Astrocyte (in vitro differentiated cells and primary cell): ENCODE measurements around the gene SAMD10. TPM values are rescaled to one million over a fixed set of nuclear protein-coding genes. Genes with fewer than 3 reads are reported as not detected.
"Not testable (repeated sequence)": the region's sequence is repeated elsewhere in the genome, so short reads cannot be mapped to it uniquely, and the experiment has no call there.

ENCODE experiments used
- DNase-seq: peaks from one replicate; pipeline ENCODE4 v3.0.0-alpha.2; 2010; ENCODE audit warnings: low read depth
- FAIRE-seq: peaks from 2 replicates; lab custom pipeline; 2011; peaks lifted over from hg19 to GRCh38; lab: Jason Lieb, UNC
- H2AFZ ChIP-seq: 2 replicates; pipeline ENCODE4 v1.6.0; 2012; ENCODE audit warnings: low read depth, low read length, inconsistent platforms
- H3K27ac ChIP-seq: 2 replicates; pipeline ENCODE4 v1.5.1; 2011; ENCODE audit warnings: low read depth, low read length, inconsistent platforms
- H3K27me3 ChIP-seq: 2 replicates; pipeline ENCODE4 v1.6.0; 2011; ENCODE audit warnings: low read length, inconsistent platforms; ENCODE audit not compliant: insufficient read depth
- H3K36me3 ChIP-seq: 2 replicates; pipeline ENCODE4 v1.5.1; 2011; ENCODE audit warnings: low read length, inconsistent platforms; ENCODE audit not compliant: insufficient read depth
- H3K4me1 ChIP-seq: 2 replicates; pipeline ENCODE4 v1.5.1; 2011; ENCODE audit warnings: low read length, inconsistent platforms; ENCODE audit not compliant: insufficient read depth
- H3K4me2 ChIP-seq: 2 replicates; pipeline ENCODE4 v1.6.0; 2012; ENCODE audit warnings: low read length, inconsistent platforms
- H3K4me3 ChIP-seq: 2 replicates; pipeline ENCODE4 v1.5.1; 2011; ENCODE audit warnings: low read depth, mild to moderate bottlenecking, low read length, inconsistent platforms; ENCODE audit not compliant: insufficient read depth
- H3K79me2 ChIP-seq: 2 replicates; pipeline ENCODE4 v1.6.0; 2012; ENCODE audit warnings: mild to moderate bottlenecking, low read length, inconsistent platforms; ENCODE audit not compliant: insufficient read depth
- H3K9ac ChIP-seq: 2 replicates; pipeline ENCODE4 v1.6.0; 2012; ENCODE audit warnings: mild to moderate bottlenecking, low read length, inconsistent platforms
- H3K9me3 ChIP-seq: 2 replicates; pipeline ENCODE4 v1.5.1; 2012; ENCODE audit warnings: low read depth, mild to moderate bottlenecking, low read length, inconsistent platforms; ENCODE audit not compliant: insufficient read depth
- H4K20me1 ChIP-seq: 2 replicates; pipeline ENCODE4 v1.6.0; 2012; ENCODE audit warnings: low read length, inconsistent platforms; ENCODE audit not compliant: insufficient read depth
- H3K27ac Mint-ChIP-seq: one replicate; pipeline ENCODE4 v1.8.0; 2021; ENCODE audit warnings: mild to moderate bottlenecking, mixed read lengths; ENCODE audit not compliant: unreplicated experiment
- H3K27me3 Mint-ChIP-seq: one replicate; pipeline ENCODE4 v1.8.0; 2021; ENCODE audit warnings: low read depth, mixed read lengths; ENCODE audit not compliant: unreplicated experiment
- H3K36me3 Mint-ChIP-seq: one replicate; pipeline ENCODE4 v1.8.0; 2021; ENCODE audit warnings: low read depth, mixed read lengths; ENCODE audit not compliant: unreplicated experiment
- H3K4me1 Mint-ChIP-seq: one replicate; pipeline ENCODE4 v1.8.0; 2021; ENCODE audit warnings: low read depth, mixed read lengths; ENCODE audit not compliant: unreplicated experiment
- H3K4me3 Mint-ChIP-seq: one replicate; pipeline ENCODE4 v1.8.0; 2021; ENCODE audit warnings: mild to moderate bottlenecking, moderate library complexity, mixed read lengths; ENCODE audit not compliant: unreplicated experiment
- H3K9me3 Mint-ChIP-seq: one replicate; pipeline ENCODE4 v1.8.0; 2021; ENCODE audit warnings: mild to moderate bottlenecking, mixed read lengths; ENCODE audit not compliant: unreplicated experiment
- EZH2 ChIP-seq: IDR thresholded peaks from 2 replicates; pipeline ENCODE4 v1.6.1; 2012; ENCODE audit warnings: mild to moderate bottlenecking, low read length, inconsistent platforms; ENCODE audit not compliant: insufficient read depth
- total RNA-seq: library from RNA; stranded (reverse); gene quantifications from 2 replicates; pipeline ENCODE4 v1.2.1, GENCODE V29; 2021
- TF ChIP-seq, protein P1 (sequence below): IDR thresholded peaks from 2 replicates; pipeline ENCODE4 v1.5.1; 2011; ENCODE audit warnings: low read depth, mild to moderate bottlenecking, inconsistent platforms, low read length, moderate library complexity; ENCODE audit not compliant: insufficient read depth

SAMD10 gene
- total RNA-seq, 1 donor from 2014 or later: 4.3 TPM

DNA sequence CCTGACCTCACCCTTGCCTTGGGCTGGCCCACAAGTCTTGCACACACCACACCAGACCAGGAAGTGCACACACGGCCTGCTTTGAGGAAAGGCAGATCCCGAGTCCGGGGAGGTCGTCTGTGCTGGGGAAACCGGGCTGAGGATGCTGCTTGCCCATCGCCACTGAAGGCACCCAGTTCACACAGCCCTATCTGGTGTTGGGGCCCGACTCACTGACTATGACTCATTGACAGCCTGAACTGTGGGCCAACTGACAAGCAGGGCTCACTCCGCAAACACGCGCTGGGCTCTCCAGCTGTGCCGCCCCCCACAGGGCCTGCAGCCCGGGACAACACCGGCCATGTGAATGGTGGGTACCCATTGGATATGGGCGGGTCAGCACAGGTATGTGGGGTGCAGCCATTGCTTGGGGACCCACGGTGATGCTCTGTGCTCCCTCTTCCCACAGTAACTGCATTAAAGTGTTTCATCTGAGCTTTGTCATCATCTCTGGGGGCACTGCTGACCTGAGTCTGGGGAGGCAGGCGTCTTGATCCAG is 1.6 kb downstream of the SAMD10 start:
- no peak for TF ChIP-seq EZH2
- TF ChIP-seq, protein P1, sequence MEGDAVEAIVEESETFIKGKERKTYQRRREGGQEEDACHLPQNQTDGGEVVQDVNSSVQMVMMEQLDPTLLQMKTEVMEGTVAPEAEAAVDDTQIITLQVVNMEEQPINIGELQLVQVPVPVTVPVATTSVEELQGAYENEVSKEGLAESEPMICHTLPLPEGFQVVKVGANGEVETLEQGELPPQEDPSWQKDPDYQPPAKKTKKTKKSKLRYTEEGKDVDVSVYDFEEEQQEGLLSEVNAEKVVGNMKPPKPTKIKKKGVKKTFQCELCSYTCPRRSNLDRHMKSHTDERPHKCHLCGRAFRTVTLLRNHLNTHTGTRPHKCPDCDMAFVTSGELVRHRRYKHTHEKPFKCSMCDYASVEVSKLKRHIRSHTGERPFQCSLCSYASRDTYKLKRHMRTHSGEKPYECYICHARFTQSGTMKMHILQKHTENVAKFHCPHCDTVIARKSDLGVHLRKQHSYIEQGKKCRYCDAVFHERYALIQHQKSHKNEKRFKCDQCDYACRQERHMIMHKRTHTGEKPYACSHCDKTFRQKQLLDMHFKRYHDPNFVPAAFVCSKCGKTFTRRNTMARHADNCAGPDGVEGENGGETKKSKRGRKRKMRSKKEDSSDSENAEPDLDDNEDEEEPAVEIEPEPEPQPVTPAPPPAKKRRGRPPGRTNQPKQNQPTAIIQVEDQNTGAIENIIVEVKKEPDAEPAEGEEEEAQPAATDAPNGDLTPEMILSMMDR: no peak
- Histone ChIP-seq H3K79me2 (peaks cover 17% of the 10 kb centered on the region), H3K27me3 (no peaks in the 10 kb centered on the region), H3K4me2 (peak overlapping the region; percentile 89), H3K9ac (peak overlapping the region; percentile 36), H3K9me3 (no peaks in the 10 kb centered on the region), H3K36me3 (no peaks in the 10 kb centered on the region), H2AFZ (peak overlapping the region; percentile 1), H3K4me1 (peaks cover 46% of the 10 kb centered on the region), H3K27ac (no peak overlapping the region), H4K20me1 (peaks cover 9% of the 10 kb centered on the region), H3K4me3 (peak overlapping the region; percentile 33)
- DNase-seq (peak; percentile 68), FAIRE-seq (no peak)
- peaks cover 31% of the 10 kb centered on the region for H3K4me1 Mint-ChIP-seq
- no peaks in the 10 kb centered on the region for H3K27me3 Mint-ChIP-seq
- H3K4me3 Mint-ChIP-seq: peak overlapping the region; percentile 76
- H3K27ac Mint-ChIP-seq: peak overlapping the region; percentile 12
- H3K9me3 Mint-ChIP-seq: no peaks in the 10 kb centered on the region
- H3K36me3 Mint-ChIP-seq: peaks cover 2% of the 10 kb centered on the region

DNA sequence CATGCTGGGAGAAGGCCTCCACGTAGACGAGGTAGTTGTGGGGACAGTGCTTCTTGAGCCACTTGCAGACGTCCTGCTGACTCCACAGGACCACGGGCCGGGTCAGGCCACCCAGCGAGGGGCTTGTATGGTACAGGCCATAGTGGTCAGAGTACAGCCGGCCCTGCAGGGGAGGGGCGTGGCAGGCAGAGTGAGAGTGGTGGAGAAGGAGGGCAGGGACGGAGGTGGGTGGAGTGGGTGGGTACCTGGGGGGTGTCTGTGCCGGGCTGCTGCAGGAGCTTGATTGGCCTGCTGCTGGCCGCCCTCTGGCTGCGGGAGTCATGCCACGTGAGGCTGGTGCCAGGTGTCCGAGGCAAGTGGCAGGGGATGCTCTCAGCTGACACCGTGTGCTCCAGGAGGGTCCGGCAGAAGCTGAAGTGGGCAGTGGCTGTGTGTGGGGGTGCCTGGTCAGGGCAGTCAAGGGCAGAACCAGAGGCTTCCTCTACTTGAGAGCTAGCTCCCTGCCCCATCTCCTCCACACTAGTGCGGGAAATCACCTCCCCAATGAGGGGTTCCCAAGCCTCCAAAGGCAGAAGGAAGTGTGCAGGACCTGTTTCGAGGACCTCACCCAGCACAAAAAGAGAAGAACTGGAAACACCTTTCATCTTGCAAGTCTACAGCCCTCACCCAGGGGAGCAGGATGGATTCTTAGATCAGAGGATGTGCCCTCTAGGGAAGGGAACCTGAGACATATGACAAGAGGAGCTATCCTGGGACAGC is 2.3 kb downstream of the SAMD10 start:
- Histone ChIP-seq H4K20me1 (peaks cover 4% of the 10 kb centered on the region), H3K4me3 (peak overlapping the region; percentile 33), H3K27me3 (no peaks in the 10 kb centered on the region), H3K9me3 (no peaks in the 10 kb centered on the region), H3K79me2 (peaks cover 10% of the 10 kb centered on the region), H2AFZ (peak overlapping the region; percentile 1), H3K4me2 (peak overlapping the region; percentile 89), H3K27ac (no peak overlapping the region), H3K36me3 (no peaks in the 10 kb centered on the region), H3K4me1 (peaks cover 46% of the 10 kb centered on the region), H3K9ac (peak overlapping the region; percentile 36)
- Mint-ChIP-seq H3K27me3 (no peaks in the 10 kb centered on the region), H3K36me3 (peaks cover 2% of the 10 kb centered on the region), H3K4me1 (peaks cover 31% of the 10 kb centered on the region), H3K27ac (no peak overlapping the region), H3K9me3 (no peaks in the 10 kb centered on the region), H3K4me3 (no peak overlapping the region)
- TF ChIP-seq EZH2: no peak
- FAIRE-seq (no peak), DNase-seq (no peak)

DNA sequence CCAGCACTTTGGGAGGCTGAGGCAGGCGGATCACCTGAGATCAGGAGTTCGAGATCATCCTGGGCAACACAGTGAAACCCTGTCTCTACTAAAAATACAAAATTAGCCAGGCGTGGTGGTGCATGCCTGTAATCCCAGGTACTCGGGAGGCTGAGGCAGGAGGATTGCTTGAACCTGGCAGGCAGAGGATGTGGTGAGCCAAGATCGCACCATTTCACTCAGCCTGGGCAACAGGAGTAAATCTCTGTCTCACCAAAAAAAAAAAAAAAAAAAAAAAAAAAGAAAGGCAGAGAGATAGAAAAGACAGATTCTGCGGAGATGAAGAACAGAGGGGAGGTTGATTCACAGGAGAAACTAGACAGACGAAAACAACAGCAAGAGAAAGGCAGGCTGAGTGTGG is 2.9 kb downstream of the SAMD10 start:
- not testable (repeated sequence) for FAIRE-seq, H3K4me2 ChIP-seq, DNase-seq

More for the DNA sequence above, 2.9 kb downstream of the SAMD10 start:
- peaks cover 28% of the 10 kb centered on the region for H3K4me1 Mint-ChIP-seq
- peaks cover 42% of the 10 kb centered on the region for H3K4me1 ChIP-seq
- H3K36me3 Mint-ChIP-seq, H2AFZ ChIP-seq, H3K27me3 Mint-ChIP-seq, H3K27me3 ChIP-seq, H3K79me2 ChIP-seq, H3K9ac ChIP-seq, H3K9me3 Mint-ChIP-seq, H3K4me3 Mint-ChIP-seq, H3K36me3 ChIP-seq, H3K9me3 ChIP-seq, H4K20me1 ChIP-seq, H3K27ac ChIP-seq, H3K27ac Mint-ChIP-seq, H3K4me3 ChIP-seq: not testable (repeated sequence)
